GM19193 (cell line): ENCODE measurements around the gene NBDY.
A peak's percentile ranks its signal among the peaks of the same experiment; 100 is the strongest.

Experiments used
- POLR2A ChIP-seq: IDR thresholded peaks from 4 replicates; pipeline ENCODE4 v1.6.1; 2011; ENCODE audit not compliant: insufficient read depth, insufficient read length; ENCODE audit errors: extremely low read depth

The NBDY gene

GRCh38 chrX:56729152-56729850, at the start of gene NBDY:
TSS of gene NBDY (plus strand) at chrX:56729243. CDS start at chrX:56729354, 111 bp downstream.
- TF ChIP-seq POLR2A = peak; percentile 60

- TF ChIP-seq POLR2A = no peak
These were observed 2.4 kb upstream of the NBDY start for GRCh38 chrX:56726605-56727004.

GRCh38 chrX:56727531-56727930, 1.5 kb upstream of the NBDY start:
- no peak for TF ChIP-seq POLR2A

DNA sequence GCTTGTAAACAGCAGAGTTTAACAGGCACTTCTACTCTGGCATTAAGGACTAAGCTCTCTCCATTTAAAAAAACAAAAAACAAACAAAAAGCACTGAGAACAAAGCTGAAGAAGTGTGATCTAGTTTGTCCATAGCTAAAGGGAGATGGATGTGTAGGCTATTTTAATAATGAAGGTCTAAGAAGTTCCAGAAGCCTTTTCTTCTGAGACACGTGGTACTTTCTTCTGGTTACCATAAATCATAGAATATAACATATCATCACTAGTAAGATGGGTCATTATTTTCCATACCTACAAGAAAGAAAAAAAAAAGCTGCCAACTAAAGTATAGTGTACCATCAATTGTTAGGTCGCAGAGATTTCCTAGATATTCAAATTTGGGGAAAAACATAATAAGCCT, 722 bp upstream of the NBDY start:
- TF ChIP-seq POLR2A = no peak

GRCh38 chrX:56728752-56729151, 291 bp upstream of the NBDY start:
- no peak for TF ChIP-seq POLR2A

GRCh38 chrX:56733459-56734046, 4.5 kb downstream of the NBDY start:
- TF ChIP-seq POLR2A = no peak

- no peak for TF ChIP-seq POLR2A
These were observed 7.2 kb downstream of the NBDY start for GRCh38 chrX:56736219-56736618.

DNA sequence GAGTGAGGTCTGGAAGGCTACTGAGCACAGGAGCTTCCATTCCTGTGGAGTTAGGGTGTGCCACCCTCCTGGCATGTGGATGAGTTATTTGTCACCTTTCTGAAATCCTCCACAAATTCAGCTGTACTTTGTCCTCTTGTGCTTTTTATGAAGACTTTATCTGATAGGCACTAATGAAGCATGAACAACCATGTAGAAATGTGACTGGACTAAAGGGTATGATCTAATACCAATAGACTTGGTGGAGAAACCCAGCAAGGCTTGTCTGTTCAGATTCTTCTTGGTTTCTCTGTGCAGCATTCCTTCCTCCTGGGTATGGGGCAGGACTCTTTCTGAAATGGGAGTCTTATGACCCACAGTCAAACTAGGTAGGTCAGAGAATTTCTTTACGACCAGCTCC, 9.6 kb downstream of the NBDY start:
- TF ChIP-seq POLR2A = no peak

- no peak for TF ChIP-seq POLR2A
These were observed 16.0 kb downstream of the NBDY start for GRCh38 chrX:56744996-56745395.

- TF ChIP-seq POLR2A = no peak
These were observed 18.0 kb downstream of the NBDY start for GRCh38 chrX:56746996-56747395.

DNA sequence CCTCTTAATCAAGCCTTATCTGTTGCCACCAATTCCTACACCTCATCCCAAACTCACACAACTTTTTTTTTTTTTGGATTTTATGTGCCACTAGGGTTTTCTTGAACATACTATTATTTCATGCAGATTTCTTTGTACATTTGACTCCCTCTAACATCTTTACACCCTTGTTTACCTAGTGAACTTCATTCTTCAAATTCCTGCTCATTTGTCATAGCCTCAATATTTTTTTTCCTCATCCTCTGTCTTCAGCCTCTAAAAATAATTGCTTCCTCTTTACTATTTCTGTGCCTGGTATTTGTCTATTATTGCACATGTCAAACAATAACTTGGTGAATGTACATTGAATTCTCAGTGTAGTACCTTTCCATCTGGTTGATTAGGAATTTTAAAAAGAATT, 22.0 kb downstream of the NBDY start:
- TF ChIP-seq POLR2A = no peak

GRCh38 chrX:56757327-56757726, 28.3 kb downstream of the NBDY start:
- no peak for TF ChIP-seq POLR2A

DNA sequence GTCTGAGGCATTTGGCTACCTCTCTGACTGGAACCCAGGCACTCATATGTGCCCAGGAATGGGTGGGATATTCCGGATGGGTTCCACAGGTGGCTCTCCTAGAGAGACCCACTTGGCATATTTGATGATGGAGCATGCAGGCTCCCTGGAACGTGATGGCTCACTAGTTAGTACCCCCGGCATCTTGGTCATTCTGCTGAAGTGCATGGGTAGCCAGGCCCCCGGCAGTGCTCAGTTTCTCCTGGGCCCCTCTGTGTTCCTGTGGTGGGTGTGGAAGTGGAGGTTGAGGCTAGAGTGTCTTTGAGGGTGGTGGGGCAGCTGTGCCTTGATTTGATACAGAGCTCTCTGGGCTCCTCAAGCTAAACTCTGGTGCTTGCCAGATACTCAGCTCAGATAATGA, 29.4 kb downstream of the NBDY start:
- TF ChIP-seq POLR2A = no peak

- TF ChIP-seq POLR2A = no peak
These were observed 30.8 kb downstream of the NBDY start for GRCh38 chrX:56759736-56760409.

DNA sequence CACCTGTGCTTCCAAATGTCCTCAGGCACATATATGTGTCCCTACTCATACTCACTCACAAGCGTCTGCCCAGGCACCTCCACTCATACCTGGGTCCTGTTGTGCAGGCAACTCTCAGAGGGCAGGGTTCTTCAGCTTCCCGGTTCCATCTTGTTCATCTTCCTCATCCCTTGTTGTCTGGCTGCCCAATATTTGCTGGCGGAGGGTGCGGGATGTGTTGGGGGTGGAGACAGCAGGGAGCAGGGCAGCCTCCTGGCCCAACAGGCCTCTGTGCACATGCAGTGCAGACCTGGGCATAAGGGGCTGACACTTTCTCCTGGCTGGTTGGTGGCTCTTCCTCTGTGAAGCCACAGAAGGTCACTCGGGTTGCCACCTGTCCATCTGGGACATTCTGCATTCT, 32.1 kb downstream of the NBDY start:
- TF ChIP-seq POLR2A = no peak

GRCh38 chrX:56762220-56762619, 33.2 kb downstream of the NBDY start:
- no peak for TF ChIP-seq POLR2A
